GM12891 (cell line): Measurements from ENCODE around the gene PARPBP.
"Not testable (repeated sequence)": the region's sequence is repeated elsewhere in the genome, so short reads cannot be mapped to it uniquely, and the experiment has no call there.

Source experiments
- DNase-seq: peaks from one replicate; pipeline ENCODE4 v3.0.0; 2011; ENCODE audit warnings: low spot score; ENCODE audit not compliant: insufficient read length
- FAIRE-seq: peaks from 2 replicates; lab custom pipeline; 2011; peaks lifted over from hg19 to GRCh38; lab: Jason Lieb, UNC
- PAX5 ChIP-seq: IDR thresholded peaks from 2 replicates; pipeline ENCODE4 v1.6.1; 2011; ENCODE audit warnings: low read length, moderate library complexity, mild to moderate bottlenecking; ENCODE audit not compliant: insufficient read depth, severe bottlenecking
- POLR2A ChIP-seq: IDR thresholded peaks from 2 replicates; pipeline ENCODE4 v1.6.1; 2011; ENCODE audit warnings: low read depth, low read length, control low read depth
- POLR2AphosphoS5 ChIP-seq: IDR thresholded peaks from 2 replicates; pipeline ENCODE4 v1.6.1; 2011; ENCODE audit warnings: low read depth, low read length, control low read depth
- POU2F2 ChIP-seq: IDR thresholded peaks from 2 replicates; pipeline ENCODE4 v1.6.1; 2011; ENCODE audit warnings: low read depth, mild to moderate bottlenecking, control low read depth, low read length, moderate library complexity
- SPI1 ChIP-seq: IDR thresholded peaks from 2 replicates; pipeline ENCODE4 v1.6.1; 2011; ENCODE audit warnings: low read depth, low read length, control low read depth
- TAF1 ChIP-seq: IDR thresholded peaks from 2 replicates; pipeline ENCODE4 v1.6.1; 2011; ENCODE audit warnings: low read depth, low read length, control low read depth

PARPBP gene

DNA sequence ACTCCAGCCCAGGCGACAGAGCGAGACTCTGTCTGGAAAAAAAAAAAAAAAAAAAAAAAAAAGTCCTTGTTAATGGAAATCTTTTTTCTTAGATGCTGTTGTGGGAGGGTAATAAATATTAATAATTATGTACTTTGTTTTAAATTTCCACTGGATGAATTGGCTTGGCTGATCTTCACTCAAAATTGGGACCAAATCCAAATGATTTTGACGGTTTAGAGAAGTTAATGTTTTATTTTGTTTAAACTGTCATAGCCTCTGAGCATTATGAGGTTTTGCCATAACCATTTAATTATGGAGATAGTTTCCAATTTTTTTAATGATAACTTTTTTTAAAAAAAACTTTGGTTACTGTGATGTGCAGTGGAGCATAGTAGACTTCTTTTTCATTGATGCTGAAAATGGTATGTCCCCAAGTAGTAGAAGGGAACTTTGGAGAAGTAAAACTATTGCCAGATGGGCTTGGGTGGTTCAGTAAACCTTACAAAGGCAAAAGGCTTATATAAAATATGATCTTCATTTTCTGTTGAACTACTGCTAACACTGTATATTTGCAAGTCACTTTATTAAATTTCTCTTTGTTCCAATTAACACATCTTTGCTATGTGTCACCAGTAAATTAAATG is 81.6 kb downstream of the PARPBP start:
- FAIRE-seq: no peak
- DNase-seq: no peak
- TF ChIP-seq POU2F2: no peak

DNA sequence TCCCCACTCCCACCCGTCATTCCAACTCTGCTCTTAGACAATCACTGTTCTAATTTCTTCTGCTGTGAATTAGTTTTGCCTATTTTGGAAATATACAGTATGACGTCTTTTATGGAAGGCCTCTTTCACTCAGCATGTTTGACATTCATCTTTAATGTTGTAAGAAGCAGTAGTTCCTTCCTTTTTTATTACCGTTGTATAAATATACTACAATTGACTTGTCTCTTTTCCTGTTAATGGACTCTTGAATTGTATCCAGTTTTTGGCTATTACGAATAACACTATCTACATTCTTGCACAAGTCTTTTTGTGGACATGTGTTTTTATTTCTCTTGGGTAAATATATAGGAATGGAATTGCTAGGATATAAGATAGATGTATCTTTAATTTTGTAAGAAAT is 82.6 kb downstream of the PARPBP start:
- DNase-seq: no peak
- no peak for FAIRE-seq
- TF ChIP-seq TAF1 (no peak), PAX5 (no peak), POU2F2 (no peak), POLR2AphosphoS5 (no peak), SPI1 (no peak), POLR2A (no peak)

- no peak for DNase-seq
- FAIRE-seq: no peak
Measured at GRCh38 chr12:102204025-102204424, 84.0 kb downstream of the PARPBP start.

GRCh38 chr12:102215992-102216691 is 96.2 kb downstream of the PARPBP start:
- FAIRE-seq (no peak), DNase-seq (no peak)
- TF ChIP-seq POU2F2 (no peak), PAX5 (no peak), POLR2A (no peak), SPI1 (no peak), TAF1 (no peak), POLR2AphosphoS5 (no peak)

More at GRCh38 chr12:102204025-102204424, 84.0 kb downstream of the PARPBP start:
- TF ChIP-seq POU2F2 (no peak), TAF1 (no peak), PAX5 (no peak), POLR2AphosphoS5 (no peak), SPI1 (no peak), POLR2A (no peak)

DNA sequence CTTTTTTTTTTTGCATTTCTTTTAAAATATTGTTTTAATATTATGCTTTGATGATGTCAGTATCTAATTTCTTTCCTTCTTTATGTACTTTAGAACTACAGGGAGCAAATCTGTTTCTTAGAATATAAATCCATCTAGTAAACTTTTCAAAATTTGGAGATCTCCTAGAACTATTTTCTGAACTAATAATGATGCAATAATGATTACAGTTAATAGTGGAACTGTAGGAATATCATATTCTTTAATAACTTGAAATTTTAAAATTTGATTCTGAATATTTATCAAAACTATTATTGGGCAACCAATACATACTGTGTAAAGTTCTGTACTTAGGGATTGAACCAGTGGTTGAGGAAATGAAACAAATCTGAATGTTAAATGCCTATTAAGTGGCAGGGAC is 100.8 kb downstream of the PARPBP start:
- TF ChIP-seq PAX5: no peak
- TF ChIP-seq SPI1: no peak
- TF ChIP-seq TAF1: no peak
- no peak for TF ChIP-seq POLR2AphosphoS5

DNA sequence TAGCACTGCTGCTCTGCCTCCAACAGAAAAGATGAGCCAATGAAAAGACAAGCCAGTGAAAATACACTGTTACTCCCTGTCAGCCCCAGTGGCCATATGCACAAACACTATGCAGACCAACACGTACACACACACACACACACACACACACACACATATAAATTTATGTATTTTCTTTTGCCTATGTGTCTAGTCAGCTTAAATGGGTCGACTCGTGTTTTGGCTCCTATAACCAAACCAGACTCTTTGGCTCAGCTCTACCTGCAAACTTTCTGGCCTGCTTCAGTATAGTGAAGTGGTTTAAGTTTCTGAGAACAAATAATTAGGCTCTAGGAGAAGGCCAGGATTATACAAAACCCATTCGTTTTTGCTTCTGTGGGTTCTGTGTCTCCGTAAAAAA is 108.0 kb downstream of the PARPBP start:
- FAIRE-seq: no peak
- TF ChIP-seq PAX5 (no peak), TAF1 (no peak), POLR2A (no peak), SPI1 (no peak), POU2F2 (no peak), POLR2AphosphoS5 (no peak)
- no peak for DNase-seq

More for the DNA sequence above, 100.8 kb downstream of the PARPBP start:
- FAIRE-seq: no peak
- DNase-seq: no peak

DNA sequence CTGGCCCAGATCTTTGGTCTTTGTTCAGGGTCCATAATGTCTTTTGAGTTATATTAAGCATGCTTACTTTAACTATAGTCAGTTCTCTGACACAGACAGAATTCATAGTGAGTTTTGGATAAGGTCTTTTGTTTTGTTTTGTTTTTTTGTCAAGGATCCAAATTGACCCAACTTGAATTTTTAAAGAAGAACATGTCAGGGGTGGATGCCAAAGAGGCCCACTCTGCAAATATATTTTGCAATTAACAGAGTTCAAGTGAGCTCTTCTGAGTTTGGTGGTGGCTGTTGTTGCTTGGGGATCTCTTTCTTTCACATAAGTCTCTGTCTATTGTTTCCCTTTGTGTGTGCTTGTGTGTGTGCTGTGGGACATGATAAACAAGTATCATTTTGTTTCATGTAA is 112.1 kb downstream of the PARPBP start:
- no peak for TF ChIP-seq POU2F2
- TF ChIP-seq TAF1: no peak
- no peak for TF ChIP-seq POLR2A
- no peak for TF ChIP-seq SPI1
- no peak for TF ChIP-seq PAX5
- no peak for TF ChIP-seq POLR2AphosphoS5
- FAIRE-seq: no peak
- DNase-seq: no peak

DNA sequence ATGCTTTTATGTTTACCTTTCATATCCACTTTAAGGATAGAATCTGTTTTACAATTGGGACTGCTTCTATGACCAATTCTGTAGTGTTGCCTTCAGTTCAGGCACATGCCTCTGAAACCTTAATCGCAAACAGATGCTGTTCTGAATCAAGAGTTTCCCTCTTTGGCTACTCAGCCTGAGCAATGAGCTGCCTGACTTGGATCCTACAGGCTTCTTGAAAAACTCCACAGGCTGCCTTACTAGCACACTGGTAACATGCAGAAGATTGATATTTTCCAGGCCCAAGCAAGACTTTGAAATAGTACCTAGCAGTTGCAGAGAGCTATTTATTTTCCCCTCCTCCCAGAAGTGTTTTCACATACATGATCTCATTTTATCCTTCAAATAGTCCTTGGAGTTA is 112.5 kb downstream of the PARPBP start:
- DNase-seq (no peak), FAIRE-seq (peak; percentile 50)
- no peak for TF ChIP-seq POLR2A
- TF ChIP-seq POLR2AphosphoS5: no peak
- TF ChIP-seq PAX5: no peak
- TF ChIP-seq POU2F2: no peak
- TF ChIP-seq TAF1: no peak
- no peak for TF ChIP-seq SPI1

- FAIRE-seq: no peak
- TF ChIP-seq POLR2AphosphoS5: no peak
- TF ChIP-seq SPI1: no peak
- TF ChIP-seq PAX5: no peak
- no peak for TF ChIP-seq TAF1
- TF ChIP-seq POLR2A: no peak
- TF ChIP-seq POU2F2: no peak
- DNase-seq: no peak
Measured at GRCh38 chr12:102234599-102234998, 114.6 kb downstream of the PARPBP start.

DNA sequence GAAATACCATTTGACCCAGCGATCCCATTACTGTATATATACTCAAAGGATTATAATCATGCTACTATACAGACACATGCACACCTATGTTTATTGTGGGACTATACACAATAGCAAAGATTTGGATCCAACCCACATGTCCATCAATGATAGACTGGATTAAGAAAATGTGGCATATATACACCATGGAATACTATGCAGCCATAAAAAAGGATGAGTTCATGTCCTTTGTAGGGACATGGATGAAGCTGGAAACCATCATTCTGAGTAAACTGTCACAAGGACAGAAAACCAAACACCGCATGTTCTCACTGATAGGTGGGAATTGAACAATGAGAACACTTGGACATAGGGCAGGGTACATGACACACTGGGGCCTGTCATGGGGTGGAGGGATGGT is 120.9 kb downstream of the PARPBP start:
- not testable (repeated sequence) for FAIRE-seq, DNase-seq
